Adrenal gland (tissue), 5 donors: Measurements from ENCODE around the gene ATL1.

Experiments
- POLR2A ChIP-seq, 2 donors: fragments of 450-650 bp; IDR thresholded peaks; one replicate each; pipeline ENCODE4 v1.6.1; 2017; ENCODE audit warnings: antibody characterized with exemption in 2 of 2, mild to moderate bottlenecking in 2 of 2, moderate library complexity in 1 of 2
- TF ChIP-seq, protein P1 (sequence below), 6 experiments: fragments of 450-650 bp in 4 of 6; fragments of 200-600 bp in 2 of 6; sonication (generic) in 1 of 6; IDR thresholded peaks; 1 replicate in 5 of 6; 2 replicates in 1 of 6; pipeline versions ENCODE4 v1.5.1 to v1.8.0; 2016 to 2021; ENCODE audit warnings: antibody characterized with exemption in 6 of 6, mild to moderate bottlenecking in 2 of 6, moderate library complexity in 1 of 6
- donor health status: DM: no; HTN: no; CAD: no.

DNA sequence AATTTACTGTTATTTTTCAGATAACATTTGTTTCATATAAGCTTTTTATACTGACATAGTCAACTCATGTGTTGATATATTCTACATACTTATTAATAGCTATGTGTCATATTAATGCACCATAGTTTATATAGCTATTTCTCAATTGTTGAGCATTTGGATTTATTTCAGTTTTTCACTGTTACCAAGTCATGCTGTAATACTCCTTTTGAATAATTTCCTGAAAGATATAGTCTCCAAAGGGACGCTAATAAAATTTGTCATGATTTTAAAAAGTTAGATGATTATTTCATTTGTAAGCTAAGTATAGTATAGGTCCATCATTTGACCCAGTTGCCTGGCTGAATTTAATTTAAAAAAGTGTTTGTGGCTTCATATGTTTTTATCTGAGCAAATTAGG is 47.8 kb downstream of the ATL1 start:
- TF ChIP-seq, protein P1, sequence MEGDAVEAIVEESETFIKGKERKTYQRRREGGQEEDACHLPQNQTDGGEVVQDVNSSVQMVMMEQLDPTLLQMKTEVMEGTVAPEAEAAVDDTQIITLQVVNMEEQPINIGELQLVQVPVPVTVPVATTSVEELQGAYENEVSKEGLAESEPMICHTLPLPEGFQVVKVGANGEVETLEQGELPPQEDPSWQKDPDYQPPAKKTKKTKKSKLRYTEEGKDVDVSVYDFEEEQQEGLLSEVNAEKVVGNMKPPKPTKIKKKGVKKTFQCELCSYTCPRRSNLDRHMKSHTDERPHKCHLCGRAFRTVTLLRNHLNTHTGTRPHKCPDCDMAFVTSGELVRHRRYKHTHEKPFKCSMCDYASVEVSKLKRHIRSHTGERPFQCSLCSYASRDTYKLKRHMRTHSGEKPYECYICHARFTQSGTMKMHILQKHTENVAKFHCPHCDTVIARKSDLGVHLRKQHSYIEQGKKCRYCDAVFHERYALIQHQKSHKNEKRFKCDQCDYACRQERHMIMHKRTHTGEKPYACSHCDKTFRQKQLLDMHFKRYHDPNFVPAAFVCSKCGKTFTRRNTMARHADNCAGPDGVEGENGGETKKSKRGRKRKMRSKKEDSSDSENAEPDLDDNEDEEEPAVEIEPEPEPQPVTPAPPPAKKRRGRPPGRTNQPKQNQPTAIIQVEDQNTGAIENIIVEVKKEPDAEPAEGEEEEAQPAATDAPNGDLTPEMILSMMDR (IDR thresholded peaks at IDR 0.05), result no peak
- TF ChIP-seq POLR2A (IDR thresholded peaks at IDR 0.05), result no peak
